DMS 273 (cell line): ENCODE measurements around the gene LRP5.
A peak's percentile ranks its signal among the peaks of the same experiment; 100 is the strongest.
"Not testable (repeated sequence)": the region's sequence is repeated elsewhere in the genome, so short reads cannot be mapped to it uniquely, and the experiment has no call there.

Experiments
- DNase-seq: peaks from one replicate; lab custom pipeline; 2025; ENCODE audit not compliant: unreplicated experiment; lab: John Stamatoyannopoulos, UW

LRP5 gene

GRCh38 chr11:68282141-68282860, 30.1 kb upstream of the LRP5 start:
- DNase-seq = no peak

GRCh38 chr11:68282861-68283230, 29.5 kb upstream of the LRP5 start:
- no peak for DNase-seq

GRCh38 chr11:68284588-68284987, 27.8 kb upstream of the LRP5 start:
- not testable (repeated sequence) for DNase-seq

GRCh38 chr11:68287419-68287818, 25.0 kb upstream of the LRP5 start:
- DNase-seq = no peak

GRCh38 chr11:68289456-68289855, 22.9 kb upstream of the LRP5 start:
- DNase-seq = no peak

- DNase-seq = no peak
Observed at GRCh38 chr11:68293708-68294107, 18.7 kb upstream of the LRP5 start.

- DNase-seq = no peak
Observed at GRCh38 chr11:68295271-68295670, 17.1 kb upstream of the LRP5 start.

- no peak for DNase-seq
Observed at GRCh38 chr11:68295940-68296339, 16.5 kb upstream of the LRP5 start.

GRCh38 chr11:68296344-68297051, 15.9 kb upstream of the LRP5 start:
- DNase-seq = no peak

GRCh38 chr11:68297052-68297378, 15.4 kb upstream of the LRP5 start:
- no peak for DNase-seq

- DNase-seq = no peak
Observed at GRCh38 chr11:68297494-68297811, 14.9 kb upstream of the LRP5 start.

GRCh38 chr11:68297812-68298658, 14.4 kb upstream of the LRP5 start:
- DNase-seq = peak; percentile 78

- DNase-seq = no peak
Observed at GRCh38 chr11:68298659-68299516, 13.5 kb upstream of the LRP5 start.

- DNase-seq = not testable (repeated sequence)
Observed at GRCh38 chr11:68299517-68299879, 12.9 kb upstream of the LRP5 start.

- no peak for DNase-seq
Observed at GRCh38 chr11:68300076-68300830, 12.1 kb upstream of the LRP5 start.

- DNase-seq = no peak
Observed at GRCh38 chr11:68302256-68302655, 10.1 kb upstream of the LRP5 start.

- DNase-seq = peak; percentile 70
Observed at GRCh38 chr11:68302670-68303069, 9.7 kb upstream of the LRP5 start.

- no peak for DNase-seq
Observed at GRCh38 chr11:68303083-68303482, 9.3 kb upstream of the LRP5 start.

- DNase-seq = no peak
Observed at GRCh38 chr11:68303982-68304780, 8.2 kb upstream of the LRP5 start.

GRCh38 chr11:68306636-68307035, 5.8 kb upstream of the LRP5 start:
- no peak for DNase-seq
